HFF-Myc (cell line): ENCODE results near the gene NEK7.

Experiments used
- DNase-seq: peaks from one replicate; pipeline ENCODE4 v3.0.0-alpha.2; 2011; ENCODE audit warnings: low read depth; ENCODE audit errors: extremely low read depth
- H3K4me3 ChIP-seq: replicated peaks from 2 replicates; pipeline ENCODE4 v1.5.1; 2011; ENCODE audit warnings: low read depth, mild to moderate bottlenecking, control low read depth, low read length
- CTCF ChIP-seq: IDR thresholded peaks from 2 replicates; pipeline ENCODE4 v1.5.1; 2012; ENCODE audit warnings: mild to moderate bottlenecking, low read depth, low read length, control low read depth; ENCODE audit errors: missing control alignments

Gene NEK7

GRCh38 chr1:198177546-198177945 lies 20.7 kb downstream of the NEK7 start:
- no peak overlapping the region for H3K4me3 ChIP-seq
- no peak for DNase-seq
- TF ChIP-seq CTCF: no peak

- no peak for DNase-seq
- no peak for TF ChIP-seq CTCF
- H3K4me3 ChIP-seq: no peak overlapping the region
These were observed 21.8 kb downstream of the NEK7 start for GRCh38 chr1:198178615-198179014.

GRCh38 chr1:198179556-198179981 lies 22.8 kb downstream of the NEK7 start:
- peak; percentile 79 for DNase-seq
- no peak for TF ChIP-seq CTCF

GRCh38 chr1:198183605-198184004 lies 26.8 kb downstream of the NEK7 start:
- no peak for DNase-seq
- no peak overlapping the region for H3K4me3 ChIP-seq
- no peak for TF ChIP-seq CTCF

More at GRCh38 chr1:198179556-198179981, 22.8 kb downstream of the NEK7 start:
- H3K4me3 ChIP-seq: no peak overlapping the region

GRCh38 chr1:198184516-198184915 lies 27.7 kb downstream of the NEK7 start:
- no peak overlapping the region for H3K4me3 ChIP-seq
- TF ChIP-seq CTCF: no peak
- no peak for DNase-seq

GRCh38 chr1:198185146-198185545 lies 28.3 kb downstream of the NEK7 start:
- no peak overlapping the region for H3K4me3 ChIP-seq
- no peak for TF ChIP-seq CTCF
- DNase-seq: no peak

GRCh38 chr1:198185759-198186158 lies 29.0 kb downstream of the NEK7 start:
- no peak for TF ChIP-seq CTCF
- no peak overlapping the region for H3K4me3 ChIP-seq
- no peak for DNase-seq
